Neural crest cell (in vitro differentiated cells): Measurements from ENCODE around the gene C22orf15. TPM values are rescaled to one million over a fixed set of nuclear protein-coding genes. Genes with fewer than 3 reads are reported as not detected.

Source experiments
- DNase-seq: peaks from one replicate; pipeline ENCODE4 v3.0.0; 2021; ENCODE audit warnings: low read depth, mixed read lengths, low spot score
- H3K27ac Mint-ChIP-seq: one replicate; pipeline ENCODE4 v1.8.0; 2021; ENCODE audit warnings: mild to moderate bottlenecking, mixed read lengths; ENCODE audit not compliant: unreplicated experiment
- H3K27me3 Mint-ChIP-seq: 2 replicates; pipeline ENCODE4 v1.8.0; 2021; ENCODE audit warnings: low read depth, mild to moderate bottlenecking, mixed read lengths
- H3K36me3 Mint-ChIP-seq: 2 replicates; pipeline ENCODE4 v1.8.0; 2021; ENCODE audit warnings: low read depth, mild to moderate bottlenecking, mixed read lengths
- H3K4me1 Mint-ChIP-seq: 2 replicates; pipeline ENCODE4 v1.8.0; 2021; ENCODE audit warnings: mixed read lengths
- H3K4me3 Mint-ChIP-seq: one replicate; pipeline ENCODE4 v1.8.0; 2021; ENCODE audit warnings: mild to moderate bottlenecking, mixed read lengths
- H3K9me3 Mint-ChIP-seq: 2 replicates; pipeline ENCODE4 v1.8.0; 2021; ENCODE audit warnings: mixed read lengths
- total RNA-seq: library from RNA; stranded (reverse); gene quantifications from 2 replicates; pipeline ENCODE4 v1.2.1, GENCODE V29; 2021
- TF ChIP-seq, protein P1 (sequence below): fragments of 200-600 bp; sonication (generic); conservative IDR thresholded peaks from 2 replicates; pipeline ENCODE4 v1.5.0; 2021; ENCODE audit warnings: antibody characterized with exemption, mild to moderate bottlenecking

The C22orf15 gene
- total RNA-seq, 1 donor from 2014 or later = 0.79 TPM

GRCh38 chr22:23804781-23805291 is 42.0 kb downstream of the C22orf15 start:
- Mint-ChIP-seq H3K9me3 (no peaks in the 10 kb centered on the region), H3K4me1 (no peaks in the 10 kb centered on the region), H3K36me3 (peaks cover 21% of the 10 kb centered on the region), H3K4me3 (no peak overlapping the region), H3K27ac (no peak overlapping the region), H3K27me3 (no peaks in the 10 kb centered on the region)
- no peak for DNase-seq
- TF ChIP-seq, protein P1, sequence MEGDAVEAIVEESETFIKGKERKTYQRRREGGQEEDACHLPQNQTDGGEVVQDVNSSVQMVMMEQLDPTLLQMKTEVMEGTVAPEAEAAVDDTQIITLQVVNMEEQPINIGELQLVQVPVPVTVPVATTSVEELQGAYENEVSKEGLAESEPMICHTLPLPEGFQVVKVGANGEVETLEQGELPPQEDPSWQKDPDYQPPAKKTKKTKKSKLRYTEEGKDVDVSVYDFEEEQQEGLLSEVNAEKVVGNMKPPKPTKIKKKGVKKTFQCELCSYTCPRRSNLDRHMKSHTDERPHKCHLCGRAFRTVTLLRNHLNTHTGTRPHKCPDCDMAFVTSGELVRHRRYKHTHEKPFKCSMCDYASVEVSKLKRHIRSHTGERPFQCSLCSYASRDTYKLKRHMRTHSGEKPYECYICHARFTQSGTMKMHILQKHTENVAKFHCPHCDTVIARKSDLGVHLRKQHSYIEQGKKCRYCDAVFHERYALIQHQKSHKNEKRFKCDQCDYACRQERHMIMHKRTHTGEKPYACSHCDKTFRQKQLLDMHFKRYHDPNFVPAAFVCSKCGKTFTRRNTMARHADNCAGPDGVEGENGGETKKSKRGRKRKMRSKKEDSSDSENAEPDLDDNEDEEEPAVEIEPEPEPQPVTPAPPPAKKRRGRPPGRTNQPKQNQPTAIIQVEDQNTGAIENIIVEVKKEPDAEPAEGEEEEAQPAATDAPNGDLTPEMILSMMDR = no peak

- no peak for DNase-seq
- H3K9me3 Mint-ChIP-seq = no peaks in the 10 kb centered on the region
Observed at GRCh38 chr22:23806837-23807236, 44.0 kb downstream of the C22orf15 start.

GRCh38 chr22:23812378-23812777 is 49.6 kb downstream of the C22orf15 start:
- no peak for DNase-seq
- Mint-ChIP-seq H3K4me3 (no peak overlapping the region), H3K36me3 (peaks cover 28% of the 10 kb centered on the region), H3K27me3 (no peaks in the 10 kb centered on the region), H3K9me3 (no peaks in the 10 kb centered on the region), H3K27ac (no peak overlapping the region), H3K4me1 (no peaks in the 10 kb centered on the region)
- TF ChIP-seq, protein P1 = no peak

More at GRCh38 chr22:23806837-23807236, 44.0 kb downstream of the C22orf15 start:
- H3K4me3 Mint-ChIP-seq = no peak overlapping the region
- peaks cover 18% of the 10 kb centered on the region for H3K36me3 Mint-ChIP-seq
- TF ChIP-seq, protein P1 = no peak
- H3K4me1 Mint-ChIP-seq = no peaks in the 10 kb centered on the region
- no peaks in the 10 kb centered on the region for H3K27me3 Mint-ChIP-seq
- H3K27ac Mint-ChIP-seq = no peak overlapping the region

Other genes starting within 250 kb of the C22orf15 start
- not detected in 2 replicates for gene IGLL1, start 182.7 kb upstream of the C22orf15 start, total RNA-seq
- gene DRICH1, start 130.7 kb upstream of the C22orf15 start, total RNA-seq = 0.43 TPM in 1 of 2 replicates, not detected in the other
- not detected in 2 replicates for gene RGL4, start 72.0 kb upstream of the C22orf15 start, total RNA-seq
- 11.4 and 13.0 TPM in 2 replicates for gene ZNF70, start 11.9 kb upstream of the C22orf15 start, total RNA-seq
- not detected in 2 replicates for gene VPREB3, start 8.6 kb upstream of the C22orf15 start, total RNA-seq
- 35.8 and 38.8 TPM in 2 replicates for gene CHCHD10, start 5.0 kb downstream of the C22orf15 start, total RNA-seq
- 10.8 and 11.2 TPM in 2 replicates for gene MMP11, start 9.9 kb downstream of the C22orf15 start, total RNA-seq
- gene SMARCB1, start 24.0 kb downstream of the C22orf15 start, total RNA-seq = 222 and 244 TPM in 2 replicates
- gene DERL3, start 76.0 kb downstream of the C22orf15 start, total RNA-seq = 5.7 TPM in 2 replicates
- gene SLC2A11, start 94.9 kb downstream of the C22orf15 start, total RNA-seq = 17.1 and 18.2 TPM in 2 replicates
- 637 and 642 TPM in 2 replicates for gene MIF, start 131.4 kb downstream of the C22orf15 start, total RNA-seq
- gene GSTT2B, start 198.2 kb downstream of the C22orf15 start, total RNA-seq = 1.8 and 2.1 TPM in 2 replicates
- not detected in 2 replicates for gene DDTL, start 203.9 kb downstream of the C22orf15 start, total RNA-seq
- 72.3 and 74.0 TPM in 2 replicates for gene DDT, start 211.5 kb downstream of the C22orf15 start, total RNA-seq
- gene GSTT2, start 217.1 kb downstream of the C22orf15 start, total RNA-seq = not detected in 2 replicates
- gene GSTT4, start 242.5 kb downstream of the C22orf15 start, total RNA-seq = not detected in 2 replicates
- gene CABIN1, start 248.3 kb downstream of the C22orf15 start, total RNA-seq = 80.8 and 81.8 TPM in 2 replicates